ENCODE results near the gene GNG12.

DNA sequence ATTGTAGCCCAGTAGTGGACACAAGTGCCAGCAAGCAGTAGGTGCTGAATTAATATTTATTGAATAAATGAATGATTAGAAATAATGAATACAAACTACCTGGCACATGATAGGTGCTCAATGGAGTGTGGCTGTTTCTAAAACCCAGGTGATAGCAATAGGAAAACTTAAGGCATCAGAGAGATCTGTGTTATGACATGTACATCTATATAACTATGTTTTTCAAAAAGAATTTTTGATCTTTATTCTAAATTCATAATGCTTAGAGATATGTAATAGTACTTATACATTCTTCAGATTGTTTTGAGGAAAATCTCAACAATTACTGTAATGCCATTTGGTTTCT lies 143.3 kb downstream of the GNG12 start:
- TF ChIP-seq, protein P1, sequence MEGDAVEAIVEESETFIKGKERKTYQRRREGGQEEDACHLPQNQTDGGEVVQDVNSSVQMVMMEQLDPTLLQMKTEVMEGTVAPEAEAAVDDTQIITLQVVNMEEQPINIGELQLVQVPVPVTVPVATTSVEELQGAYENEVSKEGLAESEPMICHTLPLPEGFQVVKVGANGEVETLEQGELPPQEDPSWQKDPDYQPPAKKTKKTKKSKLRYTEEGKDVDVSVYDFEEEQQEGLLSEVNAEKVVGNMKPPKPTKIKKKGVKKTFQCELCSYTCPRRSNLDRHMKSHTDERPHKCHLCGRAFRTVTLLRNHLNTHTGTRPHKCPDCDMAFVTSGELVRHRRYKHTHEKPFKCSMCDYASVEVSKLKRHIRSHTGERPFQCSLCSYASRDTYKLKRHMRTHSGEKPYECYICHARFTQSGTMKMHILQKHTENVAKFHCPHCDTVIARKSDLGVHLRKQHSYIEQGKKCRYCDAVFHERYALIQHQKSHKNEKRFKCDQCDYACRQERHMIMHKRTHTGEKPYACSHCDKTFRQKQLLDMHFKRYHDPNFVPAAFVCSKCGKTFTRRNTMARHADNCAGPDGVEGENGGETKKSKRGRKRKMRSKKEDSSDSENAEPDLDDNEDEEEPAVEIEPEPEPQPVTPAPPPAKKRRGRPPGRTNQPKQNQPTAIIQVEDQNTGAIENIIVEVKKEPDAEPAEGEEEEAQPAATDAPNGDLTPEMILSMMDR (IDR thresholded peaks at IDR 0.05): no peak
- TF ChIP-seq POLR2AphosphoS5 (IDR thresholded peaks at IDR 0.05) (no peak), POLR2A (IDR thresholded peaks at IDR 0.05) (no peak)

All from prostate gland (tissue), 2 donors.